HL-60 (cell line): ENCODE measurements around the gene IFITM1.

Source experiments
- CTCF ChIP-seq: IDR thresholded peaks from one replicate; pipeline ENCODE4 v1.5.1; 2011; ENCODE audit warnings: low read length, control low read depth, inconsistent platforms; ENCODE audit not compliant: insufficient read depth
- POLR2AphosphoS5 ChIP-seq: IDR thresholded peaks from 2 replicates; pipeline ENCODE4 v1.6.1; 2012; ENCODE audit warnings: low read depth

GRCh38 chr11:289712-290620, 23.9 kb upstream of the IFITM1 start:
- TF ChIP-seq CTCF (no peak), POLR2AphosphoS5 (no peak)
